GM12875 (cell line): ENCODE measurements around the gene NTN3.

Source experiments
- H3K4me3 ChIP-seq: one replicate; pipeline ENCODE4 v1.5.1; 2011; ENCODE audit warnings: low read depth, low read length, control low read depth
- CTCF ChIP-seq: IDR thresholded peaks from 2 replicates; pipeline ENCODE4 v1.5.1; 2011; ENCODE audit warnings: low read depth, mild to moderate bottlenecking, control low read depth, inconsistent platforms, low read length, moderate library complexity, borderline replicate concordance; ENCODE audit not compliant: insufficient read depth

Gene NTN3

GRCh38 chr16:2494616-2495015 lies 23.5 kb downstream of the NTN3 start:
- no peak for TF ChIP-seq CTCF
- no peak overlapping the region for H3K4me3 ChIP-seq

GRCh38 chr16:2495041-2495440 lies 23.9 kb downstream of the NTN3 start:
- no peak overlapping the region for H3K4me3 ChIP-seq
- no peak for TF ChIP-seq CTCF

- TF ChIP-seq CTCF = no peak
- no peak overlapping the region for H3K4me3 ChIP-seq
These were observed 25.4 kb downstream of the NTN3 start for GRCh38 chr16:2496223-2497115.

- TF ChIP-seq CTCF = no peak
- H3K4me3 ChIP-seq = no peak overlapping the region
These were observed 26.1 kb downstream of the NTN3 start for GRCh38 chr16:2497116-2497630.

- no peak for TF ChIP-seq CTCF
- H3K4me3 ChIP-seq = no peak overlapping the region
These were observed 26.8 kb downstream of the NTN3 start for GRCh38 chr16:2497695-2498484.

GRCh38 chr16:2498531-2499253 lies 27.6 kb downstream of the NTN3 start:
- no peak overlapping the region for H3K4me3 ChIP-seq
- TF ChIP-seq CTCF = no peak
